RCC 7860 (cell line): Measurements from ENCODE around the gene RBBP8NL.

Experiments used
- DNase-seq: peaks from one replicate; pipeline ENCODE4 v3.0.0-alpha.2; 2015; ENCODE audit warnings: low spot score
- FAIRE-seq: peaks from 2 replicates; lab custom pipeline; 2012; peaks lifted over from hg19 to GRCh38; lab: Jason Lieb, UNC

Gene RBBP8NL

GRCh38 chr20:62427172-62428001 is at the start of gene RBBP8NL:
RBBP8NL (minus strand) TSS chr20:62427539; CDS start chr20:62419647, 7,892 bp downstream.
- no peak for DNase-seq
- no peak for FAIRE-seq

GRCh38 chr20:62476056-62476838 is 48.9 kb upstream of the RBBP8NL start:
- FAIRE-seq, result no peak
- DNase-seq, result no peak

DNA sequence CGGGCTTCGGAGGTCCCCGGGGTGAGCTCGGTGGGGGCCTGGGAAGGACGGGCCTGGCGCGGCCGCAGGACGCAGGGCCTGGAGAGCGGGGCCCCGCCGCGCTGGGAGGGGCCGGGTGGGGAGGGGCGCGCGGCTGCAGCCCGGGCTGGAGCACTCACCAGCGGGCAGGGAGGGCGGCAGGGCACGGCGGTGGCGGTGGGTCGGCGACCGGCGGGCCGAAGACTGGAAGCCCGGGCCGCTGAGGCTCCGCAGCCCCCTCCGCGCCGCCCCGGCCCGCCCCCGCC is 48.4 kb upstream of the RBBP8NL start, which contains the start of gene GATA5:
Gene GATA5, minus strand, starts transcription at position 224 of the 284 bp plus-strand sequence. CDS start 474 bp downstream, outside the sequence.
- DNase-seq, result no peak
- FAIRE-seq, result no peak

DNA sequence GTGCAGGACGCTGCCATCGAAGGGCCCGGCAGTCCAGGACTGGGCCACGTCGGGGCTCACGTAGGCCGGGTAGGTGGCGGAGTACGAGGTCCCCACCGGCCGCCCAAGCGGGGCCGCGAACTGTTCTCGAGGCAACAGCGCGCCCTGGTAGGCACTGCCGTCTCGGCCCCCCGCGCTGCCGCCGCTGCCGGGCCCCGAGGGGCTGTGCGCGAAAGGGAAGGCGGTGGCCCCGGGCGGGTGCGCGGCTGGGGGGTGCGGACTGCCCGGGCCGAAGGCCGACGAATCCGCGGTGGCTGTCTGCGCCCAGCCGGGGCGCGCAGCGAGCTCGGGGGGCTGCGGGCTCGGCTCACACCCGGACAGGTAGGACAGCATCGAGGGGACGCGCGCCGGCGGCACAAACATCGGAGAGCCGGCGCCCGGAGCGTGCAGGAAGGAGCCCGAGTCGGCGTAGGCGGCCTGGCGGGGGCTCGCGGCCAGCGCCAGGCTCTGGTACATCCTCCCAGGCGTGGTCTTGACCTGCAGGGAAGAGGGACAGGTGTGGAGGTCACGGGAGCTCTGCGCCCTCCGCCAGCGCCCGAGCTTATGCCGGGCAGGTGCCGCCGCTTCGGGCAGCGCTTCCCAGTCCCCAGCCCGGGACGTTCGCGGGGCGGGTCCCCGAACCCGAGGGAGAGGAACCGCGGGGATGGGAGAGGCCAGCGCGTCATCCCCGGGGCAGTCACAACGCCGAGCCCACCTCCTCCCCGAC is 47.9 kb upstream of the RBBP8NL start:
- no peak for DNase-seq
- no peak for FAIRE-seq

GRCh38 chr20:62474604-62475026 is 47.3 kb upstream of the RBBP8NL start:
- DNase-seq, result no peak
- FAIRE-seq, result no peak

DNA sequence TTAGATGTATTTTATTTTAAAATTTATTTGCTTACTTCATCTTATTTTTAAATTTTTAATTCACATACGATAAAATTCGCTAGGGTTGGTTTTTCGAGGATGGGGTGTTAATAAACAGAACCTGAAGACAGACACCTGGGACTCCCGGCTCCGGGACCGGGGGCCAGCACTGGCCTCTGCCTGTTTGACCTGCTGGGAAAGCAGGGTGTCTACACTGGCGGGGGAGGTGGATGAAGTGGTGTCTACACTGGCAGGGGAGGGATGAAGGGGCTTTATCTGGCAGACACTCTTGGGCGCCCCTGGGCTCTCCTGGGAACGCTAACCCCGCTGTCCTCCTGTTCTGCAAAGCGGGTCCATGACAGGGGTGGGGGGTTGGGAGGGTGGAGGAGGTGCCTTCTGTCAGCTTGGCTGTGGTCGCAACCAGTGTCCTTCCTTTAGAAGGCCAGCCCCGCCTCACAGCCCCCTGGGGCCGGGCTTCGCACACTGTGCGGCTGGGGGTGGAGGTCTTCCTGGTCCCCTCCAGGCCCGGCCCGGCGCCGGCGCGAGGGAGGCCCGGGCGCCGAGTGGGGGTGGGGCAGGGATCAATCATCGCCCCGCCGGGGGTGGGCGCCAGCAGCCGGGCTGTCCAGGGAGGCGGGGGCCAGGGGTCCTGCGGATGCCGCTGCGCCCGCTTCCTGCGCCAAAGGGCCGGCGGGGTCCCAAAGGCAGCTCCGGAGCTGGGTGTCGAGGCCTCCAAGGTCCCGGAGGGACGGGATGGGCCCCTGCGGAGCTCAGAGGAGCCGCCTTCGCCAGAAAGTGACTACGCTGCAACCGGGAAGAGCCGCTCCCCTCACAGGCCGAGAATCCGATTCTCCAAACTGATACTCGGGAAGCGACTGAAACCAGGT is 46.6 kb upstream of the RBBP8NL start:
- DNase-seq, result no peak
- FAIRE-seq, result no peak

DNA sequence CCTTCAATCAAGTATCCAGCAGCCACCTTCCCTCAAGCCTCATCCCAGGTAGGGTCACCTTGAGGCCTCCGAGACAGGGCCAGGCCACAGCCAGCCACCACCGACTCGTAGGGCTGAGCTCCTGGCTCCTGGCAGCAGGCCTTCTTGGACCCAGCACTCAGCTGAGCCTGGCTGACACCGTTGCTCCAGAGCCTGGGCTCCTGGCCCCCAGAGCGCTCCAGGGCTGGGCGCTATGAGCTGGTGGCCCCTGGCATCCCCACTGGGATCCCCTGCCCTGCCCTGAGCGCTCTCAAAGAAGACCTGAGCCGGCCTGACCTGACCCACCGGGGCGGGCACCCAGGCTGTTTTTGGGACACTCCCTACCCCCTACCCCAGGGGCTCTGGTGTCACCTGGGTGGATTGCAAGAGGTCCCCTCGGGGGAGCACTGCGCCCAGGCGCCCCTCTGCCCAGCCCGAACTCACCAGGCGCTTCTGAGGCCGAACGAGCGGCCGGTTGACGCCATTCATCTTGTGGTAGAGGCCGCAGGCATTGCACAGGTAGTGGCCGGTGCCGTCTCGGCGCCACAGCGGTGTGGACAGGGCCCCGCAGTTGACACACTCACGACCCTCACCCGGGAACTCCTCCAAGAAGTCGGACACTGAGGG is 45.7 kb upstream of the RBBP8NL start:
- no peak for FAIRE-seq
- DNase-seq, result no peak

DNA sequence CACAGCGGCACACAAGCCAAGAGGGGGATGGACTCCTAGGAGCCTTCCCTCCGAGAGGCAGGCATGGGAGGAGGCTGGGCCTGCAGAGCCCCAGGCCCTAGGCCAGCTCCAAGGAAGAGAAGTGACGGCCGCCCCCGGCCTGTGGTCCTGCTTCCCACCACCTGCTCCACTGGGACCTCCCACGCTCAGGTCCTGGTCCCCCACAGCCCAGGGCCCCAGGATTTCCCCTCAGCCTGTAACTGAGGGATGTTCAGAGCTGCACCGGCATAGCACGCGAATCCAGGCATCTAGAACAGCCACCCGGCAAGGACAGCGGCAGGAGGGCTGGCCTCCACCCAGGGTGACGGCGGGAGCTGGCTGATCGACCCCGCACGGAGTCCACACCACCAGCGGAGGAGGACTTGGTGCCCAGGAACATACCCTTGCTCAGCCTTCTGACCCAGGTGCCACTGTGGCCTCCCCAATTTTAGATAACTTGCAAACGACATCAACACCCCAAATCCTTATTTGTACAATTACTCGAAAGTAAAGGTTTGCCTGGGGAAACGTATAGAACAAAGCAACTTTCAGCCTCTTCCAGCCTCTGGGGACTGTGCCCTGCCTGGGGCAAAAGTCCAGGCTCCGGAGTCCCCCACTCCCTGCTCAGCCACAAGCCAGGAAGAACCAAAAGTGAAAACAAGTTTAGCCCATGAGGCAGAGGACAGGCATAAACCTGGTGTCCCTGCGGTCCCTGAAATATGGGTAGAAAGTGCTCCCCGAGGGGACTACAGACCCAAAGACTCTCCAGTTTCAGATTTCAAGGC is 45.0 kb upstream of the RBBP8NL start:
- DNase-seq (no peak), FAIRE-seq (no peak)

- FAIRE-seq, result no peak
- no peak for DNase-seq
Measured at GRCh38 chr20:62470459-62470858, 43.1 kb upstream of the RBBP8NL start.

- DNase-seq (no peak), FAIRE-seq (no peak)
Measured at GRCh38 chr20:62470001-62470400, 42.7 kb upstream of the RBBP8NL start.

GRCh38 chr20:62469352-62469751 is 42.0 kb upstream of the RBBP8NL start:
- DNase-seq (no peak), FAIRE-seq (no peak)

DNA sequence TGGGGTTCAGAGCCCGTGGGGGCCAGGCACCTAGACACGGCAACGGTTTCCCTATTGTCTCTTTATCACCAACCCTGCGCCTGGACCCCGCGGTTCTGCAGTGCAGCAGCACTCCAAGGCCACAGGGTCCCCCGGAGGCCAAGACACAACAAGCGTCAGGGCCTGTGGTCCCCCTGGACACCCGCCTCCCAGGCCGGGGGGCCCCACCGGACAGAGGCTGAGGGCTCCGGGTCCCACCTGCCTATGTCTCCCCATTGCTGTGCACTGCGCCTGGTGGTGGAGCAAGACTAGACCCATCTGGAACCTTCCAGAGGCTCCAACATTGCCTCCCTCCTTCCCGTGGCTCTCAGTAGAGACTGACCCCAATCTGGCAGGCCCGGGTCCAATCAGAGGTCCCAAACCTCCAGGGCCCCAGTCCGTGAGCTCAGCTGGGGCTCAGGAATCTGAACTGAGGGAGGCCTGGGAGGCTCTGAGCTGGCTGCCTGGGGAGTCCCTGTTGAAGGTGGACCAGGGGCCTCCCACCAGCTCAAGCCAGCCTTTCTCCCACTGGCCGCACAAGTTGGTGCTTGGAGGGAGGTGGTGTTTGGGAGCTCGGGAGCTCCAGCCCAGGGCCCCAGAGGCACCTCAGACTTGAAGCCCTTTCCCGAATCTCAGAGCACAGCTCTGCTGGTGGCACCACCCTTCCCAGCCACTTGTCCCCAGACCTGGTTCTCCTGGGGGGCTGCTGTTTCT is 39.6 kb upstream of the RBBP8NL start:
- no peak for DNase-seq

GRCh38 chr20:62466072-62466760 is 38.9 kb upstream of the RBBP8NL start:
- no peak for FAIRE-seq
- DNase-seq, result no peak

More for the DNA sequence above, 39.6 kb upstream of the RBBP8NL start:
- FAIRE-seq, result no peak

DNA sequence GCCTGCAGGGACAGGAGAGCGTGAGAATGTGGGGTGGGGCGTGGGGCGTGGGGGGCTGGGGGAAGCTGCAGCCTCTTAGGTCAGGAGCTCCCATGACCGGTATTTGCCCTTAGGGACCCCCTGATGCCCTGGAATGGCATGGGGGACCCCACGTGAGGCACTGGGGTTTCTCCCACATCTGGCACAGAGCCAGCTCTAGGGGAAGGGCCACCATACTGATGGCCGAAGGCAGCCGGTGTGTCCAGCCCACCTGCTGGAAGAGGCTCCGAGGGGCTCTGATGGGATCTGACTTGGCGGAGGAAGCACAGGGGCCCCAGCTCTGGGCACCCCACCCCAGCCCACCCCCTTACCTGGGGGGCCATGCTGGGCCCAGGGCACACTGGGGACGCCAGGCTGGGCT is 37.7 kb upstream of the RBBP8NL start:
- DNase-seq, result no peak
- FAIRE-seq, result no peak

DNA sequence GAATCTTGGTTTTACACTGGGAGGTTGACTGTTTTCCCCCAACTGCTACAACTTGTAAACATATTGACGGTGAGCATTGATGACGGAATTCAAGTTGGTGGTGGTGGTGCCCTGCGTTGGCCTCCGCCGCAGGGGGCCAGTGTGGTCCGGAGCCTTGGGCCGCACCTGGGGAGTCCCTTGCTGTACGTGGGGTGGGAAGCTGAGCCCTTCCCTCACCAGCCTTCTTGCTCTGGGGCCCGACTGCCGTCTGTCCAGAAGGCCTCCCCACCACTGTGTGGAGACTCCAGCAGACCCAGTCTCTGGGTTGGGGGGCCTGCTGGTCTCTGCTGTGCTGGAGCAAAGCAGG is 37.1 kb upstream of the RBBP8NL start:
- DNase-seq (no peak), FAIRE-seq (no peak)

DNA sequence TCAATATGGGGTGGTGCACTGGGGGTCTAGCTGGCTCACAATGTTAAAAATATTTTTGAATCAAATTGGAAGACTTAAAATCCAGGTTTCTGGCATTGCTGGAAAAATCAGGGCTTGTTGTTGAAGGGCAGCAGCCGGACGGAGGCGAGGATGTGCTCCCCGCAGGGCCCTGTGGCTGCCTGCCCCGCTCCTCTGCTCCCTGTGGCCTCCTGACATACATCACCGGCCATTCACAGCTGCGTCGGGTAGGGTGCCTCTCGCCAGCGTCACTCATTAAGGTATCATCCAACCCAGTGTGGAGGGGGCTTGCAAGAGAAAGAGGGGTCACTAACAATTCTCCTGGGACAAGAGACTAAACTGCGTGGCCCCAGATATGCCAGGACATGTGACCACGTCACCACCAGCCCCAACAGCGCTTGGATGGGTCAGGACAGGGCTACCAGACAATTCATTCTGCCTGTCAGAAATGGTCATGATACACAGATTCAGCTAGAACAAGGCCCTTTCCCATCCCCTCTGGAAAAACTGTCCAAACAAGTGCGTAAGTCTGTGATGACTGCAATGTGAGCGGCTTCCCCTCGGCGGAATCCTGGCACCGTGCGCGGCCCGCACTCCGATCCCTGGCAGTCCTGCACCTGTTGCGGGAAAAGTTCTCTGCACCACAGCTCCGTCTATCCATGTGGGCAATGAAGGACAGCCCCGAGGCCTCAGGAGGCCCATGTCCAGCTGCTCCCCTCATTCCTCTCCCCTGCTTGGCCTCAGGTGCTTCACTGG is 36.5 kb upstream of the RBBP8NL start:
- FAIRE-seq (no peak), DNase-seq (no peak)

GRCh38 chr20:62462976-62463592 is 35.7 kb upstream of the RBBP8NL start:
- DNase-seq, result no peak
- FAIRE-seq, result no peak
